CD14-positive monocyte (primary cell): Measurements from ENCODE around the gene CDC40. TPM values are rescaled to one million over a fixed set of nuclear protein-coding genes. Genes with fewer than 3 reads are reported as not detected.

Experiments
- DNase-seq, 3 donors: peaks; one replicate each; pipeline ENCODE4 v3.0.0-alpha.2; 2011 to 2022
- H2AFZ ChIP-seq: 2 replicates; pipeline ENCODE4 v1.6.0; 2012; ENCODE audit warnings: mild to moderate bottlenecking, low read depth, low read length, inconsistent platforms; ENCODE audit not compliant: insufficient read depth, poor library complexity, severe bottlenecking
- H3K27ac ChIP-seq, 2 donors: 1 replicate in 1 of 2; 2 replicates in 1 of 2; pipeline ENCODE4 v1.5.1; 2012 to 2013; ENCODE audit warnings: low read length in 2 of 2, control low read depth in 1 of 2, inconsistent platforms in 1 of 2, low read depth in 1 of 2, mild to moderate bottlenecking in 1 of 2
- H3K27me3 ChIP-seq, 2 donors: one replicate each; pipeline versions ENCODE4 v1.6.0 to v1.6.1; 2011 to 2013; ENCODE audit warnings: low read length in 2 of 2; ENCODE audit not compliant: control insufficient read depth in 2 of 2, insufficient read depth in 2 of 2
- H3K36me3 ChIP-seq, 2 donors: replicated peaks in 1 of 2; 1 replicate in 1 of 2; 2 replicates in 1 of 2; pipeline versions ENCODE4 v1.5.1 to v1.6.1; 2012 to 2013; ENCODE audit warnings: low read length in 2 of 2, control low read depth in 1 of 2, inconsistent platforms in 1 of 2, mild to moderate bottlenecking in 1 of 2; ENCODE audit not compliant: insufficient read depth in 2 of 2, control insufficient read depth in 1 of 2
- H3K4me1 ChIP-seq, 2 donors: 1 replicate in 1 of 2; 2 replicates in 1 of 2; pipeline versions ENCODE4 v1.5.1 to v1.6.1; 2012 to 2013; ENCODE audit warnings: low read length in 2 of 2, control low read depth in 1 of 2, inconsistent platforms in 1 of 2, mild to moderate bottlenecking in 1 of 2, moderate library complexity in 1 of 2; ENCODE audit not compliant: insufficient read depth in 2 of 2, control insufficient read depth in 1 of 2
- H3K4me2 ChIP-seq: replicated peaks from 2 replicates; pipeline ENCODE3; 2012; ENCODE audit warnings: low read length, moderate library complexity, mild to moderate bottlenecking; ENCODE audit not compliant: poor library complexity, severe bottlenecking; ENCODE audit errors: extremely low read depth
- H3K4me3 ChIP-seq, 3 experiments: fragments of 200-600 bp in 1 of 3; sonication (generic) in 1 of 3; replicated peaks in 1 of 3; 1 replicate in 2 of 3; 2 replicates in 1 of 3; pipeline ENCODE4 v1.5.1; 2011 to 2013; ENCODE audit warnings: low read length in 3 of 3, mild to moderate bottlenecking in 3 of 3, control low read depth in 2 of 3, low read depth in 2 of 3, inconsistent platforms in 1 of 3, moderate library complexity in 1 of 3
- H3K79me2 ChIP-seq: 2 replicates; pipeline ENCODE4 v1.6.0; 2012; ENCODE audit warnings: mild to moderate bottlenecking, control low read depth, inconsistent platforms, low read length, moderate library complexity; ENCODE audit not compliant: insufficient read depth
- H3K9ac ChIP-seq: 2 replicates; pipeline ENCODE4 v1.6.0; 2017; ENCODE audit warnings: low read length, mild to moderate bottlenecking; ENCODE audit not compliant: insufficient read depth, poor library complexity, severe bottlenecking
- H3K9me3 ChIP-seq, 2 donors: replicated peaks in 1 of 2; 1 replicate in 1 of 2; 2 replicates in 1 of 2; pipeline versions ENCODE4 v1.5.1 to v1.6.1; 2012 to 2013; ENCODE audit warnings: low read length in 2 of 2, control low read depth in 1 of 2; ENCODE audit not compliant: control insufficient read depth in 1 of 2, insufficient read depth in 1 of 2
- H4K20me1 ChIP-seq: 2 replicates; pipeline ENCODE4 v1.6.0; 2012; ENCODE audit warnings: mild to moderate bottlenecking, low read length, control low read depth, moderate library complexity; ENCODE audit not compliant: insufficient read depth
- H3K27ac Mint-ChIP-seq, 7 donors: one replicate each; pipeline ENCODE4 v1.8.0; 2020; ENCODE audit warnings: mild to moderate bottlenecking in 7 of 7, mixed read lengths in 7 of 7, moderate library complexity in 6 of 7, inconsistent platforms in 2 of 7
- H3K27me3 Mint-ChIP-seq, 3 donors: one replicate each; pipeline ENCODE4 v1.8.0; 2021 to 2022; ENCODE audit warnings: low read depth in 3 of 3, mild to moderate bottlenecking in 3 of 3, mixed read lengths in 3 of 3, moderate library complexity in 3 of 3, inconsistent platforms in 1 of 3
- H3K36me3 Mint-ChIP-seq, 2 donors: one replicate each; pipeline ENCODE4 v1.8.0; 2020; ENCODE audit warnings: mixed read lengths in 2 of 2, inconsistent platforms in 1 of 2, mild to moderate bottlenecking in 1 of 2
- H3K4me1 Mint-ChIP-seq: one replicate; pipeline ENCODE4 v1.8.0; 2020; ENCODE audit warnings: mild to moderate bottlenecking, mixed read lengths
- H3K4me3 Mint-ChIP-seq, 2 donors: one replicate each; pipeline ENCODE4 v1.8.0; 2020; ENCODE audit warnings: mild to moderate bottlenecking in 2 of 2, mixed read lengths in 2 of 2, moderate library complexity in 1 of 2
- H3K9me3 Mint-ChIP-seq, 7 donors: one replicate each; pipeline ENCODE4 v1.8.0; 2020 to 2022; ENCODE audit warnings: mixed read lengths in 7 of 7, mild to moderate bottlenecking in 6 of 7, moderate library complexity in 6 of 7, inconsistent platforms in 2 of 7
- WGBS: methylation state at CpG from one replicate; pipeline ENCODE4 v1.1.5; 2013; ENCODE audit warnings: missing lambda C conversion rate; ENCODE audit not compliant: insufficient coverage; 5-methylcytosine and 5-hydroxymethylcytosine counted together
- intact Hi-C, 2 donors: fragments of 100-400 bp; cut with micrococcal nuclease; formaldehyde crosslinking; loops; one replicate each; pipeline versions ENCODE4 v1.15.0 to v1.15.1; 2023
- polyA plus RNA-seq, 3 donors: library from polyadenylated mRNA; depleted of rRNA in 1 of 3; unstranded in 2 of 3; stranded (reverse) in 1 of 3; fragments of 300-500 nt in 2 of 3; fragments of >200 nt in 1 of 3; fragmentation: Illumina TruSeq in 2 of 3; gene quantifications; 1 replicate in 2 of 3; 2 replicates in 1 of 3; pipeline ENCODE4 v1.2.3, GENCODE V29; 2012 to 2021
- TF ChIP-seq, protein P1 (sequence below): fragments of 200-600 bp; IDR thresholded peaks from one replicate; pipeline ENCODE4 v1.8.0; 2022; ENCODE audit warnings: antibody characterized with exemption, mild to moderate bottlenecking

Gene CDC40
- polyA plus RNA-seq, 3 donors = 13.6 to 26.4 (median 17.0) TPM

DNA sequence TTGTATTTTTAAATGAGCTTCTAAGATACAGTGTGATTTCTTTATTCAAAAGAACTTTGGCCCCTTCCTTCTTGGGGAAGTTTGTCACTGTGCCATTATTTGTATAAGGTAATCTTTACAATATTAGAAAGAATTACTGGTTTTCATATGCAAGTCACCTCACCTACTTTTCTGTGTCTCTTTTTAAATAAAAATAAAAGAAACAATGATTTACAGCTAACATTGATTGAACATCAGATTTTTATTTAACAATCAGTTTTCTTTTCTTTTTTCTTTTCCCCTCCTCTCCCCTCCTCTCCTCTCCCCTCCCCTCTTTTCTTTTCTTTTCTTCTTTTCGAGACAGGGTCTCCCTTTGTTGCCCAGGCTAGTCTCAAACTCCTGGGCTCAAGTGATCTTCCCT is 46.0 kb downstream of the CDC40 start:
- H3K36me3 Mint-ChIP-seq = peaks cover 54 to 81% of the 10 kb centered on the region in 2 donors
- no peak overlapping the region for H3K27ac Mint-ChIP-seq
- H4K20me1 ChIP-seq = no peaks in the 10 kb centered on the region
- no peaks in the 10 kb centered on the region for H3K9me3 ChIP-seq
- no peak overlapping the region for H3K4me3 Mint-ChIP-seq
- intact Hi-C loops = no loop called here
- H3K27me3 ChIP-seq = no peaks in the 10 kb centered on the region
- H3K4me3 ChIP-seq = no peak overlapping the region
- no peak for DNase-seq
- H3K9ac ChIP-seq = no peak overlapping the region
- 100% methylated on average over 1 of the region's 1 CpG for WGBS
- no peak overlapping the region for H3K27ac ChIP-seq
- H2AFZ ChIP-seq = no peak overlapping the region
- no peaks in the 10 kb centered on the region for H3K9me3 Mint-ChIP-seq
- no peaks in the 10 kb centered on the region for H3K79me2 ChIP-seq
- TF ChIP-seq, protein P1, sequence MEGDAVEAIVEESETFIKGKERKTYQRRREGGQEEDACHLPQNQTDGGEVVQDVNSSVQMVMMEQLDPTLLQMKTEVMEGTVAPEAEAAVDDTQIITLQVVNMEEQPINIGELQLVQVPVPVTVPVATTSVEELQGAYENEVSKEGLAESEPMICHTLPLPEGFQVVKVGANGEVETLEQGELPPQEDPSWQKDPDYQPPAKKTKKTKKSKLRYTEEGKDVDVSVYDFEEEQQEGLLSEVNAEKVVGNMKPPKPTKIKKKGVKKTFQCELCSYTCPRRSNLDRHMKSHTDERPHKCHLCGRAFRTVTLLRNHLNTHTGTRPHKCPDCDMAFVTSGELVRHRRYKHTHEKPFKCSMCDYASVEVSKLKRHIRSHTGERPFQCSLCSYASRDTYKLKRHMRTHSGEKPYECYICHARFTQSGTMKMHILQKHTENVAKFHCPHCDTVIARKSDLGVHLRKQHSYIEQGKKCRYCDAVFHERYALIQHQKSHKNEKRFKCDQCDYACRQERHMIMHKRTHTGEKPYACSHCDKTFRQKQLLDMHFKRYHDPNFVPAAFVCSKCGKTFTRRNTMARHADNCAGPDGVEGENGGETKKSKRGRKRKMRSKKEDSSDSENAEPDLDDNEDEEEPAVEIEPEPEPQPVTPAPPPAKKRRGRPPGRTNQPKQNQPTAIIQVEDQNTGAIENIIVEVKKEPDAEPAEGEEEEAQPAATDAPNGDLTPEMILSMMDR = no peak
- peaks cover 72 to 89% of the 10 kb centered on the region in 2 donors for H3K36me3 ChIP-seq
- H3K27me3 Mint-ChIP-seq = no peaks in the 10 kb centered on the region
- no peaks in the 10 kb centered on the region for H3K4me1 ChIP-seq
- no peak overlapping the region for H3K4me2 ChIP-seq
- H3K4me1 Mint-ChIP-seq = no peaks in the 10 kb centered on the region

GRCh38 chr6:110232450-110232849 is 52.2 kb downstream of the CDC40 start:
- Mint-ChIP-seq H3K4me3 (no peak overlapping the region), H3K27me3 (no peaks in the 10 kb centered on the region), H3K36me3 (peaks cover 41 to 51% of the 10 kb centered on the region in 2 donors), H3K4me1 (peaks cover 7% of the 10 kb centered on the region), H3K27ac (no peak overlapping the region), H3K9me3 (no peaks in the 10 kb centered on the region)
- DNase-seq = no peak
- H3K4me1 ChIP-seq = peaks cover 3 to 7% of the 10 kb centered on the region in 2 donors
- intact Hi-C loops = no loop called here
- H3K27me3 ChIP-seq = no peaks in the 10 kb centered on the region
- no peaks in the 10 kb centered on the region for H4K20me1 ChIP-seq
- H3K4me3 ChIP-seq = no peak overlapping the region
- WGBS = no CpG with 5 or more reads among the region's 2 CpGs
- H3K36me3 ChIP-seq = peaks cover 37 to 44% of the 10 kb centered on the region in 2 donors
- H3K4me2 ChIP-seq = no peak overlapping the region
- TF ChIP-seq, protein P1 = no peak
- H3K27ac ChIP-seq = peak overlapping the region in 1 of 2 donors; percentile 51
- no peaks in the 10 kb centered on the region for H3K9me3 ChIP-seq
- no peak overlapping the region for H3K9ac ChIP-seq
- no peaks in the 10 kb centered on the region for H3K79me2 ChIP-seq
- no peak overlapping the region for H2AFZ ChIP-seq
